Measurements from ENCODE around the gene WIPF1.

WIPF1 gene

DNA sequence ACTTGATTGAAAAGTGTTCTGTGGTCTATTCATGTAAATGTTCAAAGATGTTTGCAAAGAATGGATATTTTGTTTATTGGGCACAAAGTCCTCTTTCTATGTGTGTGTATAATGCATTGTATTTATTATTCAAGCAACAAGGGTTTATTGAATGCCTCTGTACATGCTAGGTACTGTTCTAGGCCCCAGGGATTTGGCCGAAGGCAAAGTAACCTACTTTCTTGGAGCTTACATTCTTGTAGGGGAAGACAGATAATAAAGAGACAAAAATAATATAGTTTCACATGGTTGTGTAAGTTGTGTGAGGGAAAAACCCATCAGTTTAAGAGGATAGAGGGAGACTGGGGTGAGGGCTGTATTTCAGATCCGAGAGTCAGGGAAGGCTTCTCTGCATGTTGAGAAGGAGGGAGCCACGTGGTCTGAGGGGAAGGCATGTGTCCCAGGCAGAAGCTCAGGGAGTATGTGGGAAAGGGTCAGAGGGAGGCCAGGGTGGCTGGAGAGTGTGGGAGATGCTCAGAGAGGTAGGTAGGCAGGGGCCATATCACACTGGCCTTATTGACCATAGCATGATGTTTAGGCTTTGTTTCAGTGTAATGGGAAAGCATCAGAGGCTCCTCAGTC, 70.4 kb downstream of the WIPF1 start:
- H4K20me1 ChIP-seq (ENCODE audit: insufficient read depth, low read length) = no peaks in the 10 kb centered on the region
- H3K79me2 ChIP-seq (ENCODE audit: low read length) = no peaks in the 10 kb centered on the region
- H3K9ac ChIP-seq (ENCODE audit: low read length) = no peak overlapping the region
- no peak overlapping the region for H3K27ac ChIP-seq (ENCODE audit: low read length)
- no peak overlapping the region for H3K4me3 ChIP-seq (ENCODE audit: low read length)
- no peaks in the 10 kb centered on the region for H3K9me2 ChIP-seq (replicated peaks; ENCODE audit: insufficient read depth, low read length)
- no peak for DNase-seq
- H3K4me1 ChIP-seq (ENCODE audit: low read length) = no peaks in the 10 kb centered on the region
- H3F3A ChIP-seq (ENCODE audit: insufficient read depth, low read length) = no peaks in the 10 kb centered on the region
- no peak overlapping the region for H3K4me2 ChIP-seq (ENCODE audit: low read depth, low read length)
- no peak overlapping the region for H2AFZ ChIP-seq (ENCODE audit: low read length)
- no peaks in the 10 kb centered on the region for H3K36me3 ChIP-seq (replicated peaks; ENCODE audit: insufficient read depth, low read length)
- no peaks in the 10 kb centered on the region for H3K27me3 ChIP-seq (replicated peaks; ENCODE audit: insufficient read depth, low read length)
- TF ChIP-seq EZH2 (optimal IDR thresholded peaks at IDR 0.05; ENCODE audit: low read depth, low read length) = no peak
- TF ChIP-seq, protein P1, sequence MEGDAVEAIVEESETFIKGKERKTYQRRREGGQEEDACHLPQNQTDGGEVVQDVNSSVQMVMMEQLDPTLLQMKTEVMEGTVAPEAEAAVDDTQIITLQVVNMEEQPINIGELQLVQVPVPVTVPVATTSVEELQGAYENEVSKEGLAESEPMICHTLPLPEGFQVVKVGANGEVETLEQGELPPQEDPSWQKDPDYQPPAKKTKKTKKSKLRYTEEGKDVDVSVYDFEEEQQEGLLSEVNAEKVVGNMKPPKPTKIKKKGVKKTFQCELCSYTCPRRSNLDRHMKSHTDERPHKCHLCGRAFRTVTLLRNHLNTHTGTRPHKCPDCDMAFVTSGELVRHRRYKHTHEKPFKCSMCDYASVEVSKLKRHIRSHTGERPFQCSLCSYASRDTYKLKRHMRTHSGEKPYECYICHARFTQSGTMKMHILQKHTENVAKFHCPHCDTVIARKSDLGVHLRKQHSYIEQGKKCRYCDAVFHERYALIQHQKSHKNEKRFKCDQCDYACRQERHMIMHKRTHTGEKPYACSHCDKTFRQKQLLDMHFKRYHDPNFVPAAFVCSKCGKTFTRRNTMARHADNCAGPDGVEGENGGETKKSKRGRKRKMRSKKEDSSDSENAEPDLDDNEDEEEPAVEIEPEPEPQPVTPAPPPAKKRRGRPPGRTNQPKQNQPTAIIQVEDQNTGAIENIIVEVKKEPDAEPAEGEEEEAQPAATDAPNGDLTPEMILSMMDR (IDR thresholded peaks at IDR 0.05; ENCODE audit: low read length) = no peak
- TF ChIP-seq EZH2phosphoT487 (IDR thresholded peaks at IDR 0.05; ENCODE audit: low read length) = no peak
- H3K9me3 ChIP-seq (replicated peaks; ENCODE audit: insufficient read depth, low read length) = no peaks in the 10 kb centered on the region

DNA sequence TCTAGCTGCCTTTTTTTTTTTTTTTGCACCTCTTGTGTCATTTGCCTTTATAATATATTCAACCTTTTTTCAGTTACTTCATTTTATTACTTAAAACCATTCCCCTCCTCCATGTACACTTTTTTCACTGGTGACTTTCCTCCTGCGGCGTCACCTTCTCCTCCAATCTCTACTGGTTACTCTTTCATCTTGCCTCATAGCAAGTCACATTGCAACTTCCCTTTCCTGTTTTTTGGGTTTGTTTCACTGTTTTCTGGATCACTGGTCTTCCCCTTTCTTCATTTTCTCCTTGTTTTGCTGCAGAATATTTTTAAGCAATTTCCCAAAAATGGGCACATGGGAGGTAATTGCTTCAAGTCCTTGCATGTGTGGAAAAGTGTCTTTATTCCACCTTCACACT, 73.1 kb downstream of the WIPF1 start:
- Histone ChIP-seq H3K27me3 (replicated peaks; ENCODE audit: insufficient read depth, low read length) (no peaks in the 10 kb centered on the region), H2AFZ (ENCODE audit: low read length) (no peak overlapping the region), H3K4me1 (ENCODE audit: low read length) (no peaks in the 10 kb centered on the region), H3K4me3 (ENCODE audit: low read length) (no peak overlapping the region), H3K9me2 (replicated peaks; ENCODE audit: insufficient read depth, low read length) (no peaks in the 10 kb centered on the region), H3K36me3 (replicated peaks; ENCODE audit: insufficient read depth, low read length) (no peaks in the 10 kb centered on the region), H4K20me1 (ENCODE audit: insufficient read depth, low read length) (no peaks in the 10 kb centered on the region), H3K27ac (ENCODE audit: low read length) (no peak overlapping the region), H3K79me2 (ENCODE audit: low read length) (no peaks in the 10 kb centered on the region), H3K9me3 (replicated peaks; ENCODE audit: insufficient read depth, low read length) (no peaks in the 10 kb centered on the region), H3K4me2 (ENCODE audit: low read depth, low read length) (no peak overlapping the region), H3K9ac (ENCODE audit: low read length) (no peak overlapping the region), H3F3A (ENCODE audit: insufficient read depth, low read length) (no peaks in the 10 kb centered on the region)
- DNase-seq = no peak
- TF ChIP-seq, protein P1 (IDR thresholded peaks at IDR 0.05; ENCODE audit: low read length) = no peak
- no peak for TF ChIP-seq EZH2phosphoT487 (IDR thresholded peaks at IDR 0.05; ENCODE audit: low read length)
- TF ChIP-seq EZH2 (optimal IDR thresholded peaks at IDR 0.05; ENCODE audit: low read depth, low read length) = no peak

DNA sequence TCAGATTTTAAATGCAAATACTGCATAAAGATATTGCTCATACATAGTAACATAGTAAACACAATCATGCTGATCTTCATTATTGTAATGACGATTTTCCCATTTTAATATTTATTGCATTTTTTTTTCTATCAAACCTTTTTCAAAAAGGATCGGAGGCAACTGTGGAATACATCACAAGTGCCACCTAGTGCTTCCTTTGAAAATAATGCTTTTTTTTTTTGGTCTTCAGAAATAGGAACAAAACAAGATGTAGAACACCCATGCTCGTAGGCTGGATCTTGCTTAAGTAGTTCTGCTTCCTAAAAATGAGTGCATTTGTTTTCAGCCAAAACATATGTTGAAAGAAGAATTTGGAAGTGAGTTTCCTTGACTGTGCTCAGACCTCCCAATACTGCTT, 75.1 kb downstream of the WIPF1 start:
- Histone ChIP-seq H3K79me2 (ENCODE audit: low read length) (no peaks in the 10 kb centered on the region), H3F3A (ENCODE audit: insufficient read depth, low read length) (no peaks in the 10 kb centered on the region), H3K36me3 (replicated peaks; ENCODE audit: insufficient read depth, low read length) (no peaks in the 10 kb centered on the region), H3K4me1 (ENCODE audit: low read length) (no peaks in the 10 kb centered on the region), H3K4me3 (ENCODE audit: low read length) (no peak overlapping the region), H3K9me2 (replicated peaks; ENCODE audit: insufficient read depth, low read length) (no peaks in the 10 kb centered on the region), H4K20me1 (ENCODE audit: insufficient read depth, low read length) (no peaks in the 10 kb centered on the region), H3K27me3 (replicated peaks; ENCODE audit: insufficient read depth, low read length) (no peaks in the 10 kb centered on the region), H3K9me3 (replicated peaks; ENCODE audit: insufficient read depth, low read length) (no peaks in the 10 kb centered on the region), H3K4me2 (ENCODE audit: low read depth, low read length) (no peak overlapping the region), H3K27ac (ENCODE audit: low read length) (no peak overlapping the region), H3K9ac (ENCODE audit: low read length) (no peak overlapping the region), H2AFZ (ENCODE audit: low read length) (no peak overlapping the region)
- DNase-seq = no peak
- TF ChIP-seq, protein P1 (IDR thresholded peaks at IDR 0.05; ENCODE audit: low read length) = peak; percentile 25
- no peak for TF ChIP-seq EZH2 (optimal IDR thresholded peaks at IDR 0.05; ENCODE audit: low read depth, low read length)

Data from MM.1S (cell line).